ENCODE results near the gene SFMBT1.
"Not testable (repeated sequence)": the region's sequence is repeated elsewhere in the genome, so short reads cannot be mapped to it uniquely, and the experiment has no call there.

SFMBT1 gene

GRCh38 chr3:53035825-53036619 is 9.9 kb downstream of the SFMBT1 start:
- DNase-seq: no peak

GRCh38 chr3:53035018-53035417 is 10.9 kb downstream of the SFMBT1 start:
- DNase-seq: not testable (repeated sequence)

- DNase-seq: not testable (repeated sequence)
These were observed 11.5 kb downstream of the SFMBT1 start for GRCh38 chr3:53034411-53034810.

- DNase-seq: no peak
These were observed 13.3 kb downstream of the SFMBT1 start for GRCh38 chr3:53032609-53033008.

GRCh38 chr3:53030619-53031449 is 15.0 kb downstream of the SFMBT1 start:
- DNase-seq: peak; percentile 34

- no peak for DNase-seq
These were observed 17.2 kb downstream of the SFMBT1 start for GRCh38 chr3:53028641-53029040.

GRCh38 chr3:53027254-53027844 is 18.5 kb downstream of the SFMBT1 start:
- DNase-seq: no peak

- DNase-seq: no peak
These were observed 19.3 kb downstream of the SFMBT1 start for GRCh38 chr3:53026382-53027162.

GRCh38 chr3:53024315-53024714 is 21.6 kb downstream of the SFMBT1 start:
- no peak for DNase-seq

GRCh38 chr3:53023072-53023823 is 22.6 kb downstream of the SFMBT1 start:
- peak; percentile 29 for DNase-seq

- no peak for DNase-seq
These were observed 23.2 kb downstream of the SFMBT1 start for GRCh38 chr3:53022647-53023046.

GRCh38 chr3:53016236-53016635 is 29.6 kb downstream of the SFMBT1 start:
- DNase-seq: no peak

- DNase-seq: no peak
These were observed 34.5 kb downstream of the SFMBT1 start for GRCh38 chr3:53011324-53011723.

GRCh38 chr3:53009826-53010539 is 35.9 kb downstream of the SFMBT1 start:
- no peak for DNase-seq

- DNase-seq: no peak
These were observed 36.9 kb downstream of the SFMBT1 start for GRCh38 chr3:53008932-53009331.

- no peak for DNase-seq
These were observed 39.9 kb downstream of the SFMBT1 start for GRCh38 chr3:53005854-53006513.

- DNase-seq: no peak
These were observed 40.5 kb downstream of the SFMBT1 start for GRCh38 chr3:53005338-53005737.

GRCh38 chr3:53003320-53003719 is 42.6 kb downstream of the SFMBT1 start:
- no peak for DNase-seq

GRCh38 chr3:52998771-52999513 is 46.9 kb downstream of the SFMBT1 start:
- DNase-seq: no peak

GRCh38 chr3:52990637-52991036 is 55.2 kb downstream of the SFMBT1 start:
- no peak for DNase-seq
